Heart left ventricle (tissue), 13 donors: ENCODE measurements around the gene GPRIN3.

Source experiments
- CTCF ChIP-seq, 12 donors: fragments of 200-600 bp; sonication (generic) in 4 of 12; IDR thresholded peaks; one replicate each; pipeline versions ENCODE4 v1.5.0 to v1.8.0; 2018 to 2022; ENCODE audit warnings: antibody characterized with exemption in 12 of 12, mild to moderate bottlenecking in 5 of 12
- POLR2A ChIP-seq, 2 donors: fragments of 450-650 bp; IDR thresholded peaks; one replicate each; pipeline ENCODE4 v1.6.1; 2017; ENCODE audit warnings: antibody characterized with exemption in 2 of 2, mild to moderate bottlenecking in 2 of 2, moderate library complexity in 2 of 2
- donor health status: ischemic (EF 13 %, LVEDD 7.1; RV severe dilation, severe dysfunction).
- donor health status: DM: no; HTN: yes; CAD: no.
- donor health status: DM: no; HTN: no; CAD: no.
- donor health status: ischemic (EF 25% LVEDD 6.9; RV normal size, moderate dysfunction).
- donor health status: ischemic (EF 25% LVEDD 5.7; RV mildly dilated, moderate dysfunction).
- donor health status: ischemic (EF 35%, LVEDD 5.7; RV mildly dilated, moderate dysfunction).
- donor health status: nonischemic (EF 11% LVEDD 7.7; RV severe dilation, severe dysfunction).
- donor health status: DM: yes; HTN: yes; CAD: no.
- donor health status: PGD.
- donor health status: ischemic (EF 29% LVEDD 5.4; RV normal size, mild dysfunction).
- donor health status: nonischemic (EF 23%, LVEDD 6.1; RV moderate dilation, normal function).

- no peak for TF ChIP-seq CTCF (IDR thresholded peaks at IDR 0.05)
- TF ChIP-seq POLR2A (IDR thresholded peaks at IDR 0.05): no peak
Observed at GRCh38 chr4:89253311-89253710, 54.3 kb downstream of the GPRIN3 start.
